ENCODE measurements around the gene HNF1B.

The HNF1B gene

DNA sequence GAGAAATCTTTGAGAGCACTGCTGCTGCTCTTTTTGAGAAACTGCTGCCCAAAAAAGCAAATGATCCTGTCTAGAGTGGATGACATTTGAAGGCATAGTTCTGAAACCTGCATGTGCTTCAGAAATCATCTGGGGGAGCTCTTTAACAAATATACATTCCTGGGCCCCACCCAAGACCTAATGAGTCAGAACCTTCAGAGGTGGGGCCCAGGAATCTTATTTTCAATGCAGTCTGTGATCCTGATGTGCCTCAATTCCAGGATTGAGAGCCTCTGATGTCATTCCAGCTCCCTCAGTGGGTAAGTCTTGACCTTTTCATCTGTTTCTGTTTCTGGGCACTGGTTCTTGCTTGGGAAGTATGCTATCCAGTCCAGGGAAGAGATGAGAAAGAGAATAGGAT is 42.3 kb downstream of the HNF1B start:
- no peak overlapping the region for H3K27ac ChIP-seq (ENCODE audit: low read length)
- no peaks in the 10 kb centered on the region for H3K9me3 ChIP-seq (ENCODE audit: control insufficient read depth in 2 of 2, low read length in 2 of 2)
- peaks cover 3% of the 10 kb centered on the region for H3K4me1 ChIP-seq (ENCODE audit: control insufficient read depth, insufficient read depth, low read length)
- H3K9ac ChIP-seq (ENCODE audit: low read length in 2 of 2), result no peak overlapping the region
- no peaks in the 10 kb centered on the region for H3K36me3 ChIP-seq (ENCODE audit: control insufficient read depth in 2 of 2, insufficient read depth in 2 of 2, low read length in 2 of 2)
- peaks cover 0 to 5% of the 10 kb centered on the region in 2 donors for H3K27me3 ChIP-seq (ENCODE audit: control insufficient read depth in 1 of 2, insufficient read depth in 2 of 2, low read length in 2 of 2)
- no peak overlapping the region for H3K4me3 ChIP-seq (ENCODE audit: low read length in 2 of 2)

DNA sequence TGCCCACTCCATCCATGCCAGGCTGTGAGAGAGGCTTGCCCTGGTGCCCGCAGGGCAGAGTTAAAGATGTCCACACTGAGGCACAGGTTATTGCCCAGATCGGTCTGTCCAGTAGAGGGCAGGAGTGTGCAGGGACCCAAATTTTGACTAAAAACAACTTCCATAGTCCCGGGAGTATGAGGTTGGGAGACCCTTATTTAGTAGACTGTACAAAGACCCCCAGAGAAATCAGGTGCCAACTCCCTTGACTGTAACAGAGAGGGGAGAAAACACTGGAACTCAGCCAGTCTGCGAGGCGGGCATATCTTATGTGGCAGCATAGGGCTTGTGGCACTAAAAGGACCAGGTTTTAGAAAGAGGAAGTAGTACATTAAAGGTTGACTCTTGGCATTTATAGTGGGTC is 43.4 kb downstream of the HNF1B start:
- Histone ChIP-seq H3K36me3 (ENCODE audit: control insufficient read depth in 2 of 2, insufficient read depth in 2 of 2, low read length in 2 of 2) (no peaks in the 10 kb centered on the region), H3K9ac (ENCODE audit: low read length in 2 of 2) (no peak overlapping the region), H3K4me3 (ENCODE audit: low read length in 2 of 2) (no peak overlapping the region), H3K27me3 (ENCODE audit: control insufficient read depth in 1 of 2, insufficient read depth in 2 of 2, low read length in 2 of 2) (peaks cover 0 to 5% of the 10 kb centered on the region in 2 donors), H3K9me3 (ENCODE audit: control insufficient read depth in 2 of 2, low read length in 2 of 2) (no peaks in the 10 kb centered on the region), H3K27ac (ENCODE audit: low read length) (no peak overlapping the region), H3K4me1 (ENCODE audit: control insufficient read depth, insufficient read depth, low read length) (peaks cover 3% of the 10 kb centered on the region)

DNA sequence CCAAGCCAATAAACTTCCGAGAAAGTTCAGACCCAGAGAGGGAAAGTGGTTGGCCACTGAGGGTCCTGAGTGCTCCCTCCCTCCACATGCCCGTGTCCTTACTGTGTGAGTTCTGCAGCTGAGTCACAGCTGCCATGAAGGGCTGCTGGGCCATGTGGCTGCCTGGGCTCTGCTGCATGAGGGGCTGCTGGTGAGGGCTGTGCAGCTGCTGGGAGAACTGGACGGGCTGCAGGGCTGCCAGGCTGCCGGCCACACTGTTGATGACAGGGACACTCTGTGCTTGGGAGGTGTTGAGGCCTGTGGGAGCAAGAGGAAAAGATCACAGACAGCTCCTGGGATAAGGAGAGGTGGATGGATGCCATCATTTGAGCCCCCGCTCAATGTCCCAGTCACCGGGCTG is 44.0 kb downstream of the HNF1B start:
- H3K4me3 ChIP-seq (ENCODE audit: low read length in 2 of 2), result no peak overlapping the region
- H3K9me3 ChIP-seq (ENCODE audit: control insufficient read depth in 2 of 2, low read length in 2 of 2), result no peaks in the 10 kb centered on the region
- H3K9ac ChIP-seq (ENCODE audit: low read length in 2 of 2), result no peak overlapping the region
- no peak overlapping the region for H3K27ac ChIP-seq (ENCODE audit: low read length)
- H3K4me1 ChIP-seq (ENCODE audit: control insufficient read depth, insufficient read depth, low read length), result peaks cover 3% of the 10 kb centered on the region
- peaks cover 0 to 5% of the 10 kb centered on the region in 2 donors for H3K27me3 ChIP-seq (ENCODE audit: control insufficient read depth in 1 of 2, insufficient read depth in 2 of 2, low read length in 2 of 2)
- H3K36me3 ChIP-seq (ENCODE audit: control insufficient read depth in 2 of 2, insufficient read depth in 2 of 2, low read length in 2 of 2), result no peaks in the 10 kb centered on the region

DNA sequence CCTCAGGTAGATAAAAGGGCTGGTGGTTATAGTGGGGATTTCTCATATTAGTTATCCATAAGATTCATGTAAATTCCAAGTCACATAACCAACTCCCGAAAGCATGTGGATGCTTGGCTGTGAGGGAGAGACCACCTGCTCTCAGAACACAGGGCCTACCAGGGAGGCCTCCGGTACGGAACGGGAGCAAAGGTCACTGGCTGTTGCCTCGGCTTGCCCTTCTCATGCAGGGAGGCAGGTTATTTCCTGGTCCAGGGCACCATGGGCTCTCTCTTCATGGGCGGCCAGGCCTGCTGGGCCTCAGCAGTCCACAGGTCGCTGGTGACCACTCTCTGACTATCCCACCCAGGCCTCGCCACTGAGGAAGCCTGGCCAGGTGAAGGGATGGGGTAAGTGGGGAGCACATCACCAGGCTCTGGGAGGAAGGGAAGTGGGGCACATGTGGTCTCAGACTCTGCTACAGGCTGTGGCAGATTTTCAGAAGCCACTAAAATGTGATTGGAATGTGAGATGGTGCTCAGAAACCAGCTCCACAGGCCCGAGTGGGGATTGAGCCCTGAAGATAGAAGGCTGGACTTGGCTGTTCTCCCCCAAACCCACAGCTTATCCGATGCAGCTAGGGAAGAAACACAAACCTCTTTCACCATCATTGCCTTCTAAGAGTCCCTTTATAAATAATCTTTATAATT is 45.4 kb downstream of the HNF1B start:
- peaks cover 3% of the 10 kb centered on the region for H3K4me1 ChIP-seq (ENCODE audit: control insufficient read depth, insufficient read depth, low read length)
- H3K27me3 ChIP-seq (ENCODE audit: control insufficient read depth in 1 of 2, insufficient read depth in 2 of 2, low read length in 2 of 2), result peaks cover 0 to 5% of the 10 kb centered on the region in 2 donors
- no peaks in the 10 kb centered on the region for H3K36me3 ChIP-seq (ENCODE audit: control insufficient read depth in 2 of 2, insufficient read depth in 2 of 2, low read length in 2 of 2)
- H3K27ac ChIP-seq (ENCODE audit: low read length), result no peak overlapping the region
- no peak overlapping the region for H3K4me3 ChIP-seq (ENCODE audit: low read length in 2 of 2)
- no peak overlapping the region for H3K9ac ChIP-seq (ENCODE audit: low read length in 2 of 2)
- H3K9me3 ChIP-seq (ENCODE audit: control insufficient read depth in 2 of 2, low read length in 2 of 2), result peaks cover 3% of the 10 kb centered on the region in 2 donors

DNA sequence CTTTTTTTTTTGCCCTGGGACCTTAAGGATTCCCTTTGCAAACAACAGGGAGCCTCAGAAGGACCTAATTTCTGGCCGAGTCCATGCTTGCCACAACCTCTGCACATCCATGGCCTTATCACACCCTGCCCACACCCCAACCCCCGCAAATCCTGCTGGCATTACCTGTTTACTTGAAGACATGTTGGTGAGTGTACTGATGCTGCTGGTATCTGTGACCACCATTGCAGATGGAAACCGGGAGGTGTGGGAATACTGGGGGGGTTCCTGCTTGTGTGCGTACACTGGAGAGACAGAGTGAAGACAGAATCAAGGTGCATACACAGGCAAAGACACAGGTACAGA is 46.0 kb downstream of the HNF1B start:
- no peaks in the 10 kb centered on the region for H3K36me3 ChIP-seq (ENCODE audit: control insufficient read depth in 2 of 2, insufficient read depth in 2 of 2, low read length in 2 of 2)
- no peak overlapping the region for H3K4me3 ChIP-seq (ENCODE audit: low read length in 2 of 2)
- peaks cover 3% of the 10 kb centered on the region for H3K4me1 ChIP-seq (ENCODE audit: control insufficient read depth, insufficient read depth, low read length)
- peaks cover 3% of the 10 kb centered on the region in 2 donors for H3K9me3 ChIP-seq (ENCODE audit: control insufficient read depth in 2 of 2, low read length in 2 of 2)
- no peak overlapping the region for H3K9ac ChIP-seq (ENCODE audit: low read length in 2 of 2)
- H3K27ac ChIP-seq (ENCODE audit: low read length), result no peak overlapping the region
- peaks cover 0 to 5% of the 10 kb centered on the region in 2 donors for H3K27me3 ChIP-seq (ENCODE audit: control insufficient read depth in 1 of 2, insufficient read depth in 2 of 2, low read length in 2 of 2)

DNA sequence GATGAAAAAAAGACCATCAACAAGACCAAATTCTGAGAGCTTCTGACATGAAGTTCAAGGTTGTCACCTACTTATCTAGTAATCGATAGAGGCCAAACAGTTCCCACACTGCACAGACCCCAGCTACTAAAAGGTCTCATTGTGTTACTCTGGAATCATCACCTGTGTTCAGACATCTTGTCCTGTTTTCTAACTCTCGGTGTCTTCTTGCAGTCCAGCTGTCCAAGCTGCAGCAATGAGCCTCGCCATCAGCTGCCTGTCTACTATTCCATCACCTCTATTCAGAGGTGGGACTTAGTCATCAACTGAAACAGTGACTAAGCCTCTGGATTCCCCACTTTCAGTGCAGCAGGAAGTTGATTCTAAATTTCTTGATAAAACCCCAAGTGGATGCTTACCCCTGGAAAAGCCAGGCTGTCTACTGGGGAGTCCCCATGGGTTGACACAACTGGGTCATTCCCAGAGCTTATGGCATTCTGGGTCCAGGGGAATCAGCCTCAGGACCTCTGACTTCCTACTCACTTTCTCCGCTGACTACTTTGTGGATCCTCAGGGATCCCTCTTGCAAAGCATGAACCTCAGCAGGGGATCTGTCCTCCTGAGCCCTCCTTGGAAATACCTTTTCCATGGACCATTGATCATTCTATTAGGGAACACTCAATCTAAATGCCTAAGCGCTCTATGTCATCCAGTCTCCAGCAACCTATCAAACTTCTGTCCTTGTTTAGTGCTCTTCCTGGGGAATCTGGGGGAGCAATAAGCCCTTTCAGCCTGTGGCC is 46.5 kb downstream of the HNF1B start:
- H3K4me1 ChIP-seq (ENCODE audit: control insufficient read depth, insufficient read depth, low read length), result peaks cover 3% of the 10 kb centered on the region
- no peak overlapping the region for H3K27ac ChIP-seq (ENCODE audit: low read length)
- no peaks in the 10 kb centered on the region for H3K36me3 ChIP-seq (ENCODE audit: control insufficient read depth in 2 of 2, insufficient read depth in 2 of 2, low read length in 2 of 2)
- no peak overlapping the region for H3K4me3 ChIP-seq (ENCODE audit: low read length in 2 of 2)
- peaks cover 0 to 5% of the 10 kb centered on the region in 2 donors for H3K27me3 ChIP-seq (ENCODE audit: control insufficient read depth in 1 of 2, insufficient read depth in 2 of 2, low read length in 2 of 2)
- H3K9ac ChIP-seq (ENCODE audit: low read length in 2 of 2), result no peak overlapping the region
- peaks cover 3% of the 10 kb centered on the region in 2 donors for H3K9me3 ChIP-seq (ENCODE audit: control insufficient read depth in 2 of 2, low read length in 2 of 2)

DNA sequence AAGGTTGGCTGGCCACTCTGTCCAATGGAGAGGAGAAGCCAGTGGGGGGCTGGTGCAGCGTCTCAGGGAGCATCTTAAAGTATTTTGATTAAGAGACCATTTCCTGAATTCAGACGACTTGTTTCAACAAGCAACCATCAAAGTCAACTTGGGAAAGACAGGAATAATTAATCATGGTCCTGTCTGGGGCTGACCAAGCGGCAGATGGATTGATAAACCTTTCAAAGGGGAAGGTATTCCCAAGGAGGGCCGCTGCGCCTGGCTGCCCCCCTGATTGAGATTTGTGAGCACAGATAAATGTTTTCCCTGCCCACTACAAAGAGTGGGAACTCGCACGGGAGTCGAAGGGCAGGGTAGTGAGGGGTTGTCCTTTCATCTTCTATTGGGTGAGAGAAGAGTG is 47.5 kb downstream of the HNF1B start:
- H3K4me1 ChIP-seq (ENCODE audit: control insufficient read depth, insufficient read depth, low read length), result peaks cover 3% of the 10 kb centered on the region
- no peak overlapping the region for H3K9ac ChIP-seq (ENCODE audit: low read length in 2 of 2)
- no peaks in the 10 kb centered on the region for H3K36me3 ChIP-seq (ENCODE audit: control insufficient read depth in 2 of 2, insufficient read depth in 2 of 2, low read length in 2 of 2)
- H3K27ac ChIP-seq (ENCODE audit: low read length), result no peak overlapping the region
- H3K27me3 ChIP-seq (ENCODE audit: control insufficient read depth in 1 of 2, insufficient read depth in 2 of 2, low read length in 2 of 2), result peaks cover 0 to 5% of the 10 kb centered on the region in 2 donors
- no peak overlapping the region for H3K4me3 ChIP-seq (ENCODE audit: low read length in 2 of 2)
- H3K9me3 ChIP-seq (ENCODE audit: control insufficient read depth in 2 of 2, low read length in 2 of 2), result peaks cover 3% of the 10 kb centered on the region in 2 donors

DNA sequence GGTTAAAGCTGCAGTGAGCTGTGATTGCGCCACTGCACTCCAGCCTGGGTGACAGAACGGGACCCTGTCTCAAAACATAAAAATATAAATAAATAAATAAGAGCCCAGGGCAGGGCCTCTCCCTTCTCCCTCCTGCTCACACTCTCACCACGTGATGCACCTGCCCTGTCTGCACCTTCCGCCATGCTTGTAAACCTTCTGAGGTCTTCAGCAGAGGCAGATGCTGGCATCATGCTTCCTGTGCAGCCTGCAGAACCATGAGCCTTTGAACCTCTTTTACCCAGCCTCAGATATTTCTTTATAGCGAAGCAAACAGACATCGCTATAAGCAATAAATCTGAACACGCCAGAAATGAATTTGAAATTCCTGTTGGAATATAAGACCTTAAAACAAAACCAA is 48.5 kb downstream of the HNF1B start:
- Histone ChIP-seq H3K4me1 (ENCODE audit: control insufficient read depth, insufficient read depth, low read length) (peaks cover 3% of the 10 kb centered on the region), H3K36me3 (ENCODE audit: control insufficient read depth in 2 of 2, insufficient read depth in 2 of 2, low read length in 2 of 2) (no peaks in the 10 kb centered on the region), H3K27me3 (ENCODE audit: control insufficient read depth in 1 of 2, insufficient read depth in 2 of 2, low read length in 2 of 2) (peaks cover 0 to 5% of the 10 kb centered on the region in 2 donors), H3K27ac (ENCODE audit: low read length) (no peak overlapping the region), H3K9ac (ENCODE audit: low read length in 2 of 2) (no peak overlapping the region), H3K4me3 (ENCODE audit: low read length in 2 of 2) (no peak overlapping the region), H3K9me3 (ENCODE audit: control insufficient read depth in 2 of 2, low read length in 2 of 2) (peaks cover 3% of the 10 kb centered on the region in 2 donors)

DNA sequence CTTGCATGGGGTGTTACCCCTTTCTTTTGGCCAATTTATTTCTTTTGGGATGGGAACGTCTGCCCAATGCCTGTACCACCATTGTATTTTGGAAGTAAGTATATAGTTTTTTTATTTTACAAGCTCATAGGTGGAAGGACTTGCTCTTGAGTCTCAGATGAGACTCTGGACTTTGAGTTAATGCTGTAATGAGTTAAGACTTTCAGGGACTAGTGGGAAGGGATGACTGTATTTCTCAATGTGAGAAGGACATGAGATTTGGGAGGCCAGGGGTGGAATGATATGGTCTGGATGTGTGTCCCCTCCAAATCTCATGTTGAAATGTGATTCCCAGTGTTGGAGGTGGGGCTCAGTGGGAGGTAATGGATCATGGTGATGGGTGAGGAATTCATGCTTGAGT is 49.1 kb downstream of the HNF1B start:
- Histone ChIP-seq H3K27me3 (ENCODE audit: control insufficient read depth in 1 of 2, insufficient read depth in 2 of 2, low read length in 2 of 2) (peaks cover 0 to 5% of the 10 kb centered on the region in 2 donors), H3K4me1 (ENCODE audit: control insufficient read depth, insufficient read depth, low read length) (no peaks in the 10 kb centered on the region), H3K4me3 (ENCODE audit: low read length in 2 of 2) (no peak overlapping the region), H3K27ac (ENCODE audit: low read length) (no peak overlapping the region), H3K9me3 (ENCODE audit: control insufficient read depth in 2 of 2, low read length in 2 of 2) (peaks cover 3% of the 10 kb centered on the region in 2 donors), H3K36me3 (ENCODE audit: control insufficient read depth in 2 of 2, insufficient read depth in 2 of 2, low read length in 2 of 2) (no peaks in the 10 kb centered on the region), H3K9ac (ENCODE audit: low read length in 2 of 2) (no peak overlapping the region)

DNA sequence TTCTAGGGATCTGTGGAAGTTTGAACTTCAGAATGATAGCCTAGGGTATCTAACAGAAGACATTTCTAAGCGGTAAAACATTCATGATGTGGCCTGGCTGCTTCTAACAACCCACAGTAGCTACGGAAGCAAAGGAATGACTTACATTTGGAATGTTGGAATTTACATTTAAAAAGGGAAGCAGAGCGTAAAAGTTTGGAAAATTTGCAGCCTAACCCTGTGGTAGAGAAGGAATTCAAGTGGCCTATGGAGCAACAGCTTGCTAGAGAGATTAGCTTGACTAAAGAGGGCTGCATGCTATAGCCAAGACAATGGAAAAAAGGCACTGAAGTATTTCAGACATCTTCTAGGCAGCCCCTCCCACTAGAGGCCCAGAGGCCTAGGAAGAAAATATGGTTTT is 50.1 kb downstream of the HNF1B start:
- Histone ChIP-seq H3K9me3 (ENCODE audit: control insufficient read depth in 2 of 2, low read length in 2 of 2) (peaks cover 3% of the 10 kb centered on the region in 2 donors), H3K9ac (ENCODE audit: low read length in 2 of 2) (no peak overlapping the region), H3K4me1 (ENCODE audit: control insufficient read depth, insufficient read depth, low read length) (no peaks in the 10 kb centered on the region), H3K4me3 (ENCODE audit: low read length in 2 of 2) (no peak overlapping the region), H3K36me3 (ENCODE audit: control insufficient read depth in 2 of 2, insufficient read depth in 2 of 2, low read length in 2 of 2) (no peaks in the 10 kb centered on the region), H3K27ac (ENCODE audit: low read length) (no peak overlapping the region), H3K27me3 (ENCODE audit: control insufficient read depth in 1 of 2, insufficient read depth in 2 of 2, low read length in 2 of 2) (peaks cover 0 to 2% of the 10 kb centered on the region in 2 donors)

DNA sequence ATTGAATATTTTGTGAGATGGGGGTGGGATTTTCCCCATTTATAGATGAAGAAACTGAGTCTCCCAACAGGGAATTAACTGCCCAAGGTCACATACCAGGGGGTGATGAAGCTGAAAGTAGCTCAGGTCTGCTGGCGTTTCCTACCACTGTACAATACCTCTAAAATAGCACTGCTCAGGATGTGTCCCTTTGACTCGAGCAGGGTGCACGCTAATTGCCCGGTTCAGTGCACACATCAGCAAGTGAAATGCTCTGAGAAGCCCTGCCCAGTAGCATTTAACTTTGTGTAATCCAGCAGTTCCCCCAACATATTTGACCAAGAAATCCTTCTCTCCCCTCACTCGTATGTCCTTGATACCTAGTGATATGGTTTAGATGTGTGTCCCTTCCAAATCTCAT is 51.5 kb downstream of the HNF1B start:
- H3K4me3 ChIP-seq (ENCODE audit: low read length in 2 of 2), result no peak overlapping the region
- H3K27me3 ChIP-seq (ENCODE audit: control insufficient read depth in 1 of 2, insufficient read depth in 2 of 2, low read length in 2 of 2), result peaks cover 0 to 2% of the 10 kb centered on the region in 2 donors
- no peak overlapping the region for H3K27ac ChIP-seq (ENCODE audit: low read length)
- no peaks in the 10 kb centered on the region for H3K36me3 ChIP-seq (ENCODE audit: control insufficient read depth in 2 of 2, insufficient read depth in 2 of 2, low read length in 2 of 2)
- no peaks in the 10 kb centered on the region for H3K4me1 ChIP-seq (ENCODE audit: control insufficient read depth, insufficient read depth, low read length)
- no peak overlapping the region for H3K9ac ChIP-seq (ENCODE audit: low read length in 2 of 2)
- peaks cover 3% of the 10 kb centered on the region in 2 donors for H3K9me3 ChIP-seq (ENCODE audit: control insufficient read depth in 2 of 2, low read length in 2 of 2)

Data from stomach smooth muscle (tissue), 2 donors.